Stimulated activated CD4-positive, alpha-beta T cell treated with anti-CD3 and anti-CD28 coated beads, TNF-alpha, amount 100 ng/mL, for 24 hours (primary cell): ENCODE measurements around the gene NRARP.
"Not testable (repeated sequence)": the region's sequence is repeated elsewhere in the genome, so short reads cannot be mapped to it uniquely, and the experiment has no call there.

Experiments
- DNase-seq, 3 experiments: peaks; one replicate each; pipeline ENCODE4 v3.0.0-alpha.2; 2020; ENCODE audit warnings: low read depth in 3 of 3

Gene NRARP

GRCh38 chr9:137262173-137262908, 39.7 kb downstream of the NRARP start:
- not testable (repeated sequence) for DNase-seq

- no peak for DNase-seq
Measured at GRCh38 chr9:137256856-137257255, 45.2 kb downstream of the NRARP start.

GRCh38 chr9:137256362-137256761, 45.7 kb downstream of the NRARP start:
- DNase-seq: no peak

GRCh38 chr9:137255448-137256114, 46.5 kb downstream of the NRARP start:
- no peak for DNase-seq

GRCh38 chr9:137254624-137255447, 47.2 kb downstream of the NRARP start, which contains the start of gene NELFB:
Gene NELFB (plus strand): TSS chr9:137255327.
- peak; percentile 87 to 96 (median 96) for DNase-seq

- no peak for DNase-seq
Measured at GRCh38 chr9:137253717-137254623, 48.1 kb downstream of the NRARP start.

- no peak for DNase-seq
Measured at GRCh38 chr9:137252555-137253506, 49.2 kb downstream of the NRARP start.

GRCh38 chr9:137251490-137252268, 50.4 kb downstream of the NRARP start:
- DNase-seq: no peak

- no peak for DNase-seq
Measured at GRCh38 chr9:137251194-137251461, 50.9 kb downstream of the NRARP start, which contains the start of gene STPG3. Gene STPG3 (plus strand): TSS chr9:137251286. CDS start chr9:137251287, 1 bp downstream.

- DNase-seq: no peak
Measured at GRCh38 chr9:137250329-137251193, 51.5 kb downstream of the NRARP start.
